Left ventricle myocardium inferior (tissue), 1 donor: Measurements from ENCODE around the gene ZNRF3. TPM values are rescaled to one million over a fixed set of nuclear protein-coding genes. Genes with fewer than 3 reads are reported as not detected.

Experiments used
- DNase-seq: peaks from one replicate; pipeline ENCODE4 v3.0.0-alpha.2; 2020
- H3K27ac ChIP-seq: fragments of 200-600 bp; replicated peaks from 2 replicates; pipeline ENCODE4 v1.8.0; 2021
- H3K27me3 ChIP-seq: fragments of 200-600 bp; 2 replicates; pipeline ENCODE4 v1.8.0; 2021; ENCODE audit warnings: low read depth
- H3K36me3 ChIP-seq: fragments of 200-600 bp; 2 replicates; pipeline ENCODE4 v1.8.0; 2021
- H3K4me1 ChIP-seq: fragments of 200-600 bp; 2 replicates; pipeline ENCODE4 v1.8.0; 2021
- H3K4me3 ChIP-seq: fragments of 200-600 bp; 2 replicates; pipeline ENCODE4 v1.8.0; 2021; ENCODE audit warnings: mild to moderate bottlenecking, moderate library complexity
- H3K9me3 ChIP-seq: fragments of 200-600 bp; replicated peaks from 2 replicates; pipeline ENCODE4 v1.8.0; 2021
- intact Hi-C: fragments of 100-400 bp; cut with micrococcal nuclease; formaldehyde crosslinking; loops from one replicate; pipeline ENCODE4 v1.11.0; 2022
- total RNA-seq: library from RNA; stranded (reverse); fragmentation: NEBNext Ultra II Directional; extraction: Animal tissue kit (Norgen Biotek cat#: 25700); gene quantifications from one replicate; pipeline ENCODE4 v1.2.1, GENCODE V29; 2021
- TF ChIP-seq, protein P1 (sequence below): fragments of 200-600 bp; IDR thresholded peaks from 2 replicates; pipeline ENCODE4 v1.8.0; 2021; ENCODE audit warnings: antibody characterized with exemption, mild to moderate bottlenecking, borderline replicate concordance
- donor health status: DM: no; HTN: yes; CAD: no; lungs with severe emphysema.

ZNRF3 gene
- total RNA-seq, 1 donor from 2014 or later = 6.3 TPM

DNA sequence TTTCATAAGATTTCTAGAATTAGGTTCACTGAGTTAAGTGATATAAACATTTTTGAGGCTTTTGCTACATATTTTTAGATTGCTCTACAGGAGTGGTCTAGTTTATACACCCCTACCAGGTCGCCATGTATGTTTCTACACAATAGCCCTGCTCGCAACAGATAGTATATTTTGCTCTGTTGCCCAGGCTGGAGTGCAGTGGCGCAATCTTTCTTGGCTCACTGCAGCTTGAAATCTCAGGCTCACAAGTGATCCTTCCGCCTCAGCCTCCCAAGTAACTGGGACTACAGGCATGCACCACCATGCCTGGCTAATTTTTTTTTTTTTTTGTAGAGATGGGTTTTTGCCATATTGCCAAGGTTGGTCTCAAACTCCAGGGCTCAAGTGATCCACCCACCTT, 10.4 kb downstream of the ZNRF3 start:
- Histone ChIP-seq H3K27ac (peak overlapping the region; percentile 62), H3K27me3 (no peaks in the 10 kb centered on the region), H3K4me1 (peaks cover 44% of the 10 kb centered on the region), H3K9me3 (no peaks in the 10 kb centered on the region), H3K36me3 (no peaks in the 10 kb centered on the region), H3K4me3 (no peak overlapping the region)
- DNase-seq = no peak
- intact Hi-C loops = no loop called here
- TF ChIP-seq, protein P1, sequence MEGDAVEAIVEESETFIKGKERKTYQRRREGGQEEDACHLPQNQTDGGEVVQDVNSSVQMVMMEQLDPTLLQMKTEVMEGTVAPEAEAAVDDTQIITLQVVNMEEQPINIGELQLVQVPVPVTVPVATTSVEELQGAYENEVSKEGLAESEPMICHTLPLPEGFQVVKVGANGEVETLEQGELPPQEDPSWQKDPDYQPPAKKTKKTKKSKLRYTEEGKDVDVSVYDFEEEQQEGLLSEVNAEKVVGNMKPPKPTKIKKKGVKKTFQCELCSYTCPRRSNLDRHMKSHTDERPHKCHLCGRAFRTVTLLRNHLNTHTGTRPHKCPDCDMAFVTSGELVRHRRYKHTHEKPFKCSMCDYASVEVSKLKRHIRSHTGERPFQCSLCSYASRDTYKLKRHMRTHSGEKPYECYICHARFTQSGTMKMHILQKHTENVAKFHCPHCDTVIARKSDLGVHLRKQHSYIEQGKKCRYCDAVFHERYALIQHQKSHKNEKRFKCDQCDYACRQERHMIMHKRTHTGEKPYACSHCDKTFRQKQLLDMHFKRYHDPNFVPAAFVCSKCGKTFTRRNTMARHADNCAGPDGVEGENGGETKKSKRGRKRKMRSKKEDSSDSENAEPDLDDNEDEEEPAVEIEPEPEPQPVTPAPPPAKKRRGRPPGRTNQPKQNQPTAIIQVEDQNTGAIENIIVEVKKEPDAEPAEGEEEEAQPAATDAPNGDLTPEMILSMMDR = no peak

DNA sequence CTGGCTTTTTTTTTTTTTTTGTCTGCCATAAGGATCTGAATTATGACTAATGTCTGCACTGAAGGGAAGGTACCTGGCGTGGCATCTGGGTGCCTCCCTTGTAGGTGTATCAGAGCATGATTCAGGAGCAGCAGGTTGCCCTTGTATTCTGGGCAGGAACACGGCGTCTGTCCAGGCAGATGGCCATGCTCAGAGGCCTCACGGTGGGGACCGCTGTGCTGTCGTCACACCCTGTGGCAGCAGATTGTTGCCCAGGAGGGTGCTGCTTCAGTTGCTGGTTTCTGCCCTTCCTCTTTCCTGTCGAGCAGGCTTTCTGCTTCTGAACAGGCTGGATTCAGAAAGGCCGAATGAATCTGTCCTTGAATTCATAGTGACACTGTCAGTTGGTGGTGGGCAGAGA, 11.0 kb downstream of the ZNRF3 start:
- peak overlapping the region; percentile 62 for H3K27ac ChIP-seq
- peaks cover 50% of the 10 kb centered on the region for H3K4me1 ChIP-seq
- DNase-seq = peak; percentile 47
- H3K4me3 ChIP-seq = no peak overlapping the region
- TF ChIP-seq, protein P1 = no peak
- H3K36me3 ChIP-seq = no peaks in the 10 kb centered on the region
- H3K27me3 ChIP-seq = no peaks in the 10 kb centered on the region
- no peaks in the 10 kb centered on the region for H3K9me3 ChIP-seq
- intact Hi-C loops = no loop called here

DNA sequence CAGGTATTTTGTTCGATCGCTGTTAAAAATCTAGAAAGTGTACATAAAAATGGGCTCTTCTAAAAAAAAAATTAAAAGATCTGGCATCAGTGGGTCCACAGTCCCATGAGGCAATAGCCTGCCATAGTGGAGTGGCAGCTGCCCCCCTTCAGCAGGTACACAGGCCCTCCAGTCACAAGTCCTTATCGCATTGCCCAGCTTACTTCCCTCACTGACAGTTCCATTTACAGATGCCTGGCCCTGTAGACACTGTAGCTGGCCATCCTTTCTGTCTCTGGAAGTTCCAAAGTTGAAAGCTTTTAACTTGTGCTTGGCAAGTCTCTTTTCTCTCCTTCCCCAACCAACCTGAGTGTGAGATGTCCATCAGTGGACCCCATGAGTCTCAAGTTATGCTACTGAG, 11.4 kb downstream of the ZNRF3 start:
- TF ChIP-seq, protein P1 = no peak
- Histone ChIP-seq H3K4me1 (peaks cover 50% of the 10 kb centered on the region), H3K4me3 (no peak overlapping the region), H3K27ac (peak overlapping the region; percentile 62), H3K9me3 (no peaks in the 10 kb centered on the region), H3K36me3 (no peaks in the 10 kb centered on the region), H3K27me3 (no peaks in the 10 kb centered on the region)
- intact Hi-C loops = no loop called here
- DNase-seq = no peak

DNA sequence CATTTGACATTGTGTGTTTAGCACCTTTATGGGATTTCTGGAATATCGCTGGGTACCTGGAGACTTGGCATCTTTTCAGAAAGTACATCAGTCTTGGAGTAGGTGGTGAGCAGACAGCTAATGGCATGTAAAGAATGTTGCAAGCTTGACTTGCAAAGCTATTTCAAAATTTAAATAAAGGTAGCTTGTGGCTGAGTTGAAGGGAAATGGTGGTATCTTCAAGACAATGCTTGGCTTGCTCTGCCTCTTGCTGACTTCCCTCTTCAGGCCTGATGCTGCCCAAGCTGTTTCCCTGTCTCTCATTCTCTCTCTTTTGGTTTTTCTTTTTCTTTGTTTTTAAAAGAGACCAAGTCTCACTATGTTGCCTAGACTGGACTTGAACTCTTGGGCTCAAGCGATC, 13.2 kb downstream of the ZNRF3 start:
- no peak overlapping the region for H3K4me3 ChIP-seq
- H3K9me3 ChIP-seq = no peaks in the 10 kb centered on the region
- H3K27me3 ChIP-seq = no peaks in the 10 kb centered on the region
- DNase-seq = no peak
- no peaks in the 10 kb centered on the region for H3K36me3 ChIP-seq
- H3K27ac ChIP-seq = no peak overlapping the region
- TF ChIP-seq, protein P1 = no peak
- peaks cover 45% of the 10 kb centered on the region for H3K4me1 ChIP-seq
- intact Hi-C loops = no loop called here

DNA sequence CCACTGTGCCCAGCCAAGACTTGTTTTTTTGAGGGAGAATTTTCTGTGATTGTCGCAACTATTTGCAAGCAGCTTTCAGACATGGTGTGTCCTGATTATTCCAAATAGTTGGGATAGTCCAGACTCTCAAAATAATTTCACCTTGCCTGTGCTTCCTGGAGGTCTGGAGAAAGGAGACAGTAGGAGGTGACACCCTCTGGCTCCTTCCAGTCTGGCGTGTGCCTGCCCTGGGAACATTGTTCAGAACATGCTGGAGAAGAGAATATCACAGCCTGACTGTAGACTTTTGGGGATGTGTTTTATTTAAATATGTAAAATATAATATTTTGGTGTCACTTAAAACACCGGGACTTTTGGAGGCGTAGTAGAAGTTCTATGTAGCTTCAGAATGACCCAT, 14.9 kb downstream of the ZNRF3 start:
- H3K27ac ChIP-seq = peak overlapping the region; percentile 33
- TF ChIP-seq, protein P1 = no peak

More for the DNA sequence above, 14.9 kb downstream of the ZNRF3 start:
- intact Hi-C loops = no loop called here
- H3K9me3 ChIP-seq = no peaks in the 10 kb centered on the region
- no peaks in the 10 kb centered on the region for H3K27me3 ChIP-seq
- H3K36me3 ChIP-seq = no peaks in the 10 kb centered on the region
- H3K4me3 ChIP-seq = no peak overlapping the region
- peaks cover 38% of the 10 kb centered on the region for H3K4me1 ChIP-seq
- DNase-seq = no peak
